GM19099 (cell line): ENCODE measurements around the gene PHF20.

Source experiments
- POLR2A ChIP-seq: IDR thresholded peaks from 3 replicates; pipeline ENCODE4 v1.6.1; 2011; ENCODE audit warnings: low read depth; ENCODE audit not compliant: insufficient read length; ENCODE audit errors: extremely low read depth

PHF20 gene

GRCh38 chr20:35767683-35768481 lies 3.9 kb upstream of the PHF20 start:
- peak; percentile 84 for TF ChIP-seq POLR2A

- TF ChIP-seq POLR2A: peak; percentile 27
Observed at GRCh38 chr20:35768731-35769664, 2.8 kb upstream of the PHF20 start.

GRCh38 chr20:35771367-35771688 lies 487 bp upstream of the PHF20 start:
- no peak for TF ChIP-seq POLR2A

- no peak for TF ChIP-seq POLR2A
Observed at GRCh38 chr20:35772563-35773058, 796 bp downstream of the PHF20 start.

DNA sequence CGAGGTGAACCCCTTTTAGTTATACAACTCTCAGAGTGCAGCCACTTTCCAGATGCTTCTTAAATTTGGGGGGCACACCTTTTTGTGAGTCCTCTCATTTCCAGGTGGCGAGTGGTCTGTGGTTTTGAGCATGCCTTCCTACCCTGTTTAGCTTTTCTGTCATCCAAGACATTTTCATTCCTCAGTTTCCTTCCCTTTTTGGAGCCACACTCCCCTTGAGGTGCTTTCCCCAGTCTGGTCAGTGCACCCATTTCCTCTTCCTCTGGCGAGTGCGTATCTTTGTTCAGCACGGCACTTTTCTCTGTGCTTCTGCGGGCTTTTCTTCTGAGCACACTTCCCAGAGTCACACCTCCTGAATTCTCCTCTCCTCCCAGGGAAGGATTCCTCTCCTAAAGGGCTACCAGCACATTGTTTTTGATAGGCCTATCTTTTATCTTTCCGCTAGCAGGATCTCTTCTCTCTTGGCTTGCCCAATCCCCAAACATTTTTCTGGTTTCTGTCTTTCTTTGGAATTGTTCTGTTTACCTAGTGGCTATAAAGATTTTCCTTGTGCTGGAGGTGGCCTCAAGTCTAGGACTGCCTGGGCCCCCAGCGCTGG lies 1.4 kb downstream of the PHF20 start:
- peak; percentile 24 for TF ChIP-seq POLR2A

DNA sequence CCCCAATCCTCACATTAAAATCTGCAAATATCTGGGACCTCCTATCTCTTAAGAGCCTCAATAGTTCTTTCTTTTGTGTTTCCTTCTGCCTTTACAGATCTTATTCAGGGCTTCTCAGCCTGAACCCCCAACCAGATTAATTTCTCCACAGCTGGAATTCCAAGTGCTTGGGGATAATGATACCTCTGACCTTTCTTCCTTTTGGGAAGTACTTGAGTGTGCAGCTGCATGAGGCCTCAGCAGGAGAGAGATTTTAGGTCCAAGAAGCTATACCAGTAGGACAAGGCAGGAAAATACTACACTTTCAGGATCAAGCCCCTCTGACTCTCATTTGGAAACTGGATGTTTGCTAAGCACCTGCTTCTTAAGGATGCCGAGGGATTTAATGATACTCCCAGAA lies 2.6 kb downstream of the PHF20 start:
- no peak for TF ChIP-seq POLR2A

DNA sequence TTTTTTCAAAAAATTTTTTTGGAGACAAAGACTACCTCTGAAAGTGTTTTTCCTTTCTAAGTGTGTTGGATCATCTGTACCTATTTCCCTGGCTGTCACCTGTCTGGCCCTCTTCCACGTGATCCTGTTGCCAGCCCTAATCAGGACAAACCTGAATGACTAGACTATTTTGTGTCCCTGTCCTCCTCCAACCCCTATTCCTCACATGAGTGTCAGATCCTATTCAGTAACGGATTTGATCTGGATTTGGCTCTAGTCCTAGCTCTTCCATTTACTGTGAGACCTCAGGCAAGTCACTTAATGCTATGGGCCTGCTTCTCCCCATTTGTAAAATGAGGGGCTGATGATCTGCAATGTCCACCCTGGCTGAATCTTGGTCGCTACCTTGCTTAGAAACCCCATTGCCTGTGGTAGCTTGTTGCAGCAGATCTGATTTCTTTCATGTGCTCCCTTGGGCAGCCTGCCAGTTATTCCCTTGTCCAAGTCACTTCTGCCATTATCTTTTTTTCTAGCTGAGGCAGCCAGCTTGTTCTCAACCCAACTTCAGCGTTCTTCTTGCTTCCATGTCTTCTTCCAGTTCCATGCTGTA lies 4.8 kb downstream of the PHF20 start:
- TF ChIP-seq POLR2A: no peak

DNA sequence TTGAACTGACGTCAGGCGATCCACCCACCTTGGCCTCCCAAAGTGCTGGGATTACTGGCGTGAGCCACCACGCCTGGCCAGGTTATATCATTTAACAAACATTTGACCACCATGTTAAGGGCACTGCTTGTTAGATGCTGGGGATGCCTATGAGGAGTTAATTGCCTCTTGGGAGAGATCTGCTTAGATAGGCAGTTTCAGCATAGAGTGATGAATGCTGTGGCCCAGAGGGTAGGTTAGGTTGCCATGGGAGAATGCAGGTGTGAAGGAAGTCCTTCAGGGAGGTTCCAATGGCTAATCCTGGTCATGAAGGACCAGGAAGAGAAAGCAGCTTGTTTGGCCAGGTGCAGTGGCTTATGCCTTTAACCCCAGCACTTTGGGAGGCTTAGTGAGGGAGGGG lies 17.0 kb downstream of the PHF20 start:
- TF ChIP-seq POLR2A: no peak

- TF ChIP-seq POLR2A: no peak
Observed at GRCh38 chr20:35791097-35791496, 19.3 kb downstream of the PHF20 start.

- no peak for TF ChIP-seq POLR2A
Observed at GRCh38 chr20:35791821-35792220, 20.0 kb downstream of the PHF20 start.

DNA sequence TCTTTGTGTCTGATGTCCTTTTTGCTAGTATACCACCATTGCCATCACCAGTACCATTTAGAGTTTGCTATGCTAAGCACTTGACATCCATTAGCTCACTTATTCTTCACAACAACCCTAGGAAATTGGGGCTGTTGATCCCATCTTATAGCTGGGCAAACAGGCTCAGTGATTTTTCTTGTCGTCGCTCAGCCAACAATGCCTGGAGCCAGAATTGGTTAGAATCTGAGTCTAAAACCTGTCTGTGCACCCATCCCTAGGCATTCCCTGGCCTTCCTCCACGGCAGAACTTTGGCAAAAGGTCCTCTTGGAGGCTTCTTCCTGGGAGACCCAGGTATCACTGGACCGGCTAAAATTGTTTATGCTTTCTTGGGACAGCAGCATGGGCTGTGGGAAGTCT lies 20.9 kb downstream of the PHF20 start:
- TF ChIP-seq POLR2A: no peak

DNA sequence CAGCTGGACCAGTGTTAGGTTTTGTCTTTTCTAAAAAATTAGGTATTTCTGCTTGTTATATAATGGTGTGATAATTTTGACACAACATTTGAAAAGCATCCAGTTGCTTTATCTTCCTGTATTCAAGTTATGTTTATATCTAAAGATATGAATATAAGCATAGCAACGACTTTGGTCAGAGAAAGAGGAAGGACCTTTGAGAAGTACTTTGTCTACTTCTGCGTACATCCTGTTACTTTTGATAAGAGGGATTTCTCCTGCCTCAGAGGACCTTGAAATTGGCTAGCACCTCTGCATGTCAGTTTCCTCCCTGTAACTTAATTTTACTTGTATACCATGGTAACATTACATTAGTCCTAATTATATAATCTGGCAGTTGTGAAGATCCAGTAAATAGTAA lies 24.8 kb downstream of the PHF20 start:
- no peak for TF ChIP-seq POLR2A

GRCh38 chr20:35801865-35802264 lies 30.1 kb downstream of the PHF20 start:
- TF ChIP-seq POLR2A: no peak

DNA sequence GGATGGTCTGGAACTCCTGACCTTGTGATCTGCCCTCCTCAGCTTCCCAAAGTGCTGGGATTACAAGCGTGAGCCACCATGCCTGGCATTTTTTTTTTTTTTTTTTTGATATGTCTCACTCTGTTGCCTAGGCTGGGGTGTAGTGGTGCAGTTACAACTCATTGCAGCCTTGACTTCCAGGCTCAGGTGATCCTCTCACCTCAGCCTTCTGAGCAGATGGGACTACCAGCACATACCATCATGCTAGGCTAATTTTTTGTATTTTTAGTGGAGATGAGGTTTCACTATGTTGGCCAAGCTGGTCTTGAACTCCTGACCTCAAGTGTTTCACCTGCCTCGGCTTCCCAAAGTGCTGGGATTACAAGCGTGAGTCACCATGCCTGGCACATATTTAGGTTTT lies 34.3 kb downstream of the PHF20 start:
- TF ChIP-seq POLR2A: no peak

GRCh38 chr20:35807877-35808276 lies 36.1 kb downstream of the PHF20 start:
- no peak for TF ChIP-seq POLR2A

GRCh38 chr20:35820715-35821114 lies 48.9 kb downstream of the PHF20 start:
- no peak for TF ChIP-seq POLR2A

- no peak for TF ChIP-seq POLR2A
Observed at GRCh38 chr20:35821807-35822242, 50.0 kb downstream of the PHF20 start.
